GM10248 (cell line): ENCODE results near the gene JARID2.

Experiments
- CTCF ChIA-PET: fragments of 300-600 bp; sonication (Branson Sonifier 250); formaldehyde crosslinking; extraction: SDS; loops from one replicate; lab custom pipeline; 2021; ENCODE audit warnings: antibody characterized with exemption; lab: Yijun Ruan, JAX
- POLR2A ChIA-PET: fragments of 350-650 bp; sonication (Branson Sonifier 250); formaldehyde crosslinking; extraction: SDS; loops from one replicate; lab custom pipeline; 2020; ENCODE audit warnings: antibody characterized with exemption; lab: Yijun Ruan, JAX
- DNase-seq: peaks from one replicate; pipeline ENCODE4 v3.0.0; 2012; ENCODE audit errors: extremely low spot score
- CTCF ChIP-seq: IDR thresholded peaks from 2 replicates; pipeline ENCODE4 v1.5.1; 2012; ENCODE audit warnings: mild to moderate bottlenecking, low read depth; ENCODE audit errors: extremely low read depth, missing control alignments, control extremely low read depth

JARID2 gene

GRCh38 chr6:15513801-15514711 is 268.2 kb downstream of the JARID2 start:
- no peak for DNase-seq
- CTCF ChIA-PET = interaction anchor here (1.0 kb wide), 1 partner anchor 58 kb away, joined by 4 read pairs; no protein-coding TSS in a partner anchor
- no peak for TF ChIP-seq CTCF
- POLR2A ChIA-PET = no interaction called here

- ChIA-PET POLR2A (no interaction called here), CTCF (interaction anchor here (1.0 kb wide), 1 partner anchor 57 kb away, joined by 4 read pairs; no protein-coding TSS in a partner anchor)
- DNase-seq = no peak
- TF ChIP-seq CTCF = no peak
These were observed 269.4 kb downstream of the JARID2 start for GRCh38 chr6:15515226-15515625.

GRCh38 chr6:15515660-15516375 is 269.9 kb downstream of the JARID2 start:
- ChIA-PET POLR2A (no interaction called here), CTCF (no interaction called here)
- TF ChIP-seq CTCF = no peak
- DNase-seq = no peak

GRCh38 chr6:15516378-15516777 is 270.5 kb downstream of the JARID2 start:
- no peak for DNase-seq
- no peak for TF ChIP-seq CTCF
- ChIA-PET POLR2A (no interaction called here), CTCF (no interaction called here)

GRCh38 chr6:15516923-15517560 is 271.2 kb downstream of the JARID2 start:
- TF ChIP-seq CTCF = no peak
- ChIA-PET CTCF (no interaction called here), POLR2A (no interaction called here)
- DNase-seq = no peak

GRCh38 chr6:15517600-15517999 is 271.7 kb downstream of the JARID2 start:
- TF ChIP-seq CTCF = no peak
- POLR2A ChIA-PET = no interaction called here
- DNase-seq = no peak
- CTCF ChIA-PET = interaction anchor here (1.0 kb wide), 1 partner anchor 108 kb away, joined by 3 read pairs; no protein-coding TSS in a partner anchor
